ENCODE results near the gene CCDC93.

Gene CCDC93

GRCh38 chr2:118013724-118014491 is at the start of gene CCDC93:
Gene CCDC93 (minus strand): TSS chr2:118014070. CDS start chr2:118013995, 75 bp downstream.
- DNase-seq = peak; percentile 73

DNA sequence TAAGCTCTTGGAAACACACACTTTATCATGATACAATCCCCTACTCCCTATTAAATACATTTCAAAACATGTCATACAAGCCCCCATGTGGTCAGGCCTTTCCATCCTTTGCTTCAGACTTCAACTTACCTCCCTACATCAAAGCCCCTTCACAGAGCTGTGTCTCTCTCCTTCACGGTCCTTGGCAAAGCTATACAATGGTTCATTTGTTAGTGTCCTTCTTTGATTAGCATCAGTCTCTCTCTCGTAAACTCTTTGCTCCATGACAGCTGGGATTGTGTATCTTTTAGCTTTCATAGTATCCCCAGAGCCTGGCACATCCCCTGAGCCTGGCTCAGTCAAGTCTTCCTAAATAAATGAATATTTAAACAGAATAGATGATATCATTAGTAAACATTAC is 48.8 kb upstream of the CCDC93 start:
- DNase-seq = no peak

DNA sequence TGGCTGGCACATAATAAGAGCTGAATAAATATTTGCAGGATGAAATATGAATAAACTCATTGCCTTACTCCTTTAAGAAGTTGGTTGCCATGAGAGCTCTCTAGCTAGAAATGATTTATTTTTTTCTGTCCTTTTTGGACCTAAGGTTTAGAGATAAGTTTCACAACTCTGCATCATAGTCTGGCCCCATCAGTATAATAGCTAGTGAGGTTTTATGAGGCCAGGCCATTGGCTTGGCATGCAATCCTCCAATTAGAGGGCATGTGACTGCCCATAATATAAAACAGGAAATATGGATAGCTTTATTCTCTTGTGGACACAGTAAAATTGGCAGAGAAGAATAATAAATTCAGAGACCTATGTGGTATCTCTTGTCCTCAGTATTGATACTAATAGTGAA is 48.2 kb upstream of the CCDC93 start:
- DNase-seq = no peak

DNA sequence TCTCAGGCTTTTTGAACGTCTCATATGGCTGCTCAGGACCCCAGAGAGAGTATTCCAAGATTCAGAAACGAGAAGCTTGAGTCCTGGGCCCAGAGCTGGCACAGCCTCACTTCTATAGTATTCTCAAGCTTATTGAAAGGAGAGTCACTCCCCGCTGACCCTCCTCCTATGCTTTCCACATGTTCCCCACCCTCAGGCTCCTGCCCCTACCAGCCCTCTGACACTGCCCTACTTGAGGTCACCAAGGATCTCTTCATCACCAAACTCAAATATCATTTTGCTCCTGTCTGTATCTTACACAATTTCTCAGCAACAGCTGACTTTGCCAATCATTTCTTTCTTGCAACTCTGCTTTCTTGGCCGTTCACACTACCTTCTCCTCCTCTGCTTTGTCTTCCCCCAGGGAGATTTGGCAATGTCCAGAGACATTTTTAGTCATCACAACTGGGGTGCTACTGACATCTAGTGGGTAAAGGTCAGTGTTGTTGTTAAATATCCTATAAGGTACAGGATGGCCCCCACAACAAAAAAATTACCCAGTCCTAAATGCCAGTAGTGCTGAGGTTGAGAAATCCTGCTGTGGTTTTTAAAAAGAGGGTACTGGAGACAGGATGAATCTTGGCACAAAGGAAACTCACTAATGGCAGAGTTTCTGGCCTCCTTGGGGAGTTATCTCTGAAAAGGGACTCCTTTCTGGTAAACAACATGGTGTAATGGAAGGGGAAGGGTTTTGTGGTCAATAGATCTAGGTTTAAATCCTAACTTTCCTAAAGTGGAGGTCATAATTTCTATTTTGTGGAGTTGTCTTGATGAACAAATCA is 47.5 kb upstream of the CCDC93 start:
- DNase-seq = no peak

GRCh38 chr2:118059919-118060478 is 46.1 kb upstream of the CCDC93 start:
- no peak for DNase-seq

- DNase-seq = no peak
Measured at GRCh38 chr2:118058951-118059350, 45.1 kb upstream of the CCDC93 start.

GRCh38 chr2:118056801-118057200 is 42.9 kb upstream of the CCDC93 start:
- DNase-seq = no peak

GRCh38 chr2:118056165-118056534 is 42.3 kb upstream of the CCDC93 start:
- no peak for DNase-seq

DNA sequence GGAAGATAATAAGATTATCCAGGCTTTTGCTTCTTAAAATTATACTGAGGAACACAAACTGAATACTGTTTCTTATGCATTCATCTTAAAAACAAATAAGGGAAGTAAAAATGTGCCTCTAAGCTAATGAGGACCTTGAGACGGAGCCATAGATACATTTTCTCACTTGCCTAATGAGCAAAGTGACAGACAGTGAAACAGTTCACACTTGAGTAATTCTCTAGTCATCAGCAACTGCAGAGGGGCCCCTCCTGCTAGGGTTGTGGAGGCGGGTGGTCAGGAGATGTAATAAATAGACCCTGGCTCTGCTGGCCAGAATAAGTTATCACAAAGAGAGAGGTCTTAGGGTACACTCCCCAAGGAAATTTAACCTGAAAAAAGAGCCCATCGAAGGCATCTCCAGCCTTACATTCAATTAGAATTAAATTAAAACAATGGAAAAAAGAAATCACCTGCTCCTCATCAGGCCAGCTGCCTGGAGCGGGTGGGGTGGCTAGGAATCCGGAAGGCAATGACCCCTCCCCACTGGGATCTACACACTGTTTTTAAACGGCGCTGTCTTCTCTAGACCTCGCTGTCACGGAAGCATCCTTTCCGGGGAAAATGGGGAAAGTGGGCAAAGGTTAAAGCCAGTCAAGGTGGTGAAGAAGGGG is 41.8 kb upstream of the CCDC93 start:
- no peak for DNase-seq

DNA sequence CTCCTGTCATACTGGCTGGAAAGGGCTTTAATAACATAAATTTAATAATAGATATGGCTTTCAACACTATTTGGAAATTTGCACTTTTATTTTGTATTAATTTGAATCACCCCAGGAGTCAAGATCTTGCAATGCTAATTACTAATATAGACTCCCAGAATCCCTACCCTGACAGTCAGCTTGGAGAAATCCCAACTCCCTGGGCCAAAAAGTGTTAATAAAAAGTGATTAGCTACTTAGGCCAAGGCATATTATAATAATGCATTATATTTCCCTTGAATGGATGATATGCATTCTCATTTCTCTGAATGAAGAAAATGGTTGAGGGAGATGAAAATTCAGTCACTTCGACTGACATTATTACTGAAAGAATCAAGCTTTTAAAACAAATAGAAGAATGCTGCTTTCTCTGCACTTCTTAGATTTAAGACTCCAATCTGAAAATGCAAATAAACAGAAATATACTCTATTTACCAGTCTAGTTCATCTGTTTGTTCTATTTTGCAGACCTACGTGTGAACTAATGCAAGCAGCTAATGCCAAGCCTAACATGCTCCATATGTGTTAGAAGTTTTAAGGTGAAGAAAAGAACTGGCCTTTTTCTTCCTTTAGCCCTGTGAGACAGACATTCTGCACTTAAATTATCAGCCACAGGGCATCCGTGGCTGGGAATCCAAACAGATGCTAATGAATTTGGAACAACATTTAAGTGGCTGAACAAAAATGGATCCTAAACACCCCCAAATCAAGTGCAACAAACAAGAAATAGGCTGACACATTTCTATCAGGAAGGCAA is 40.5 kb upstream of the CCDC93 start:
- no peak for DNase-seq

DNA sequence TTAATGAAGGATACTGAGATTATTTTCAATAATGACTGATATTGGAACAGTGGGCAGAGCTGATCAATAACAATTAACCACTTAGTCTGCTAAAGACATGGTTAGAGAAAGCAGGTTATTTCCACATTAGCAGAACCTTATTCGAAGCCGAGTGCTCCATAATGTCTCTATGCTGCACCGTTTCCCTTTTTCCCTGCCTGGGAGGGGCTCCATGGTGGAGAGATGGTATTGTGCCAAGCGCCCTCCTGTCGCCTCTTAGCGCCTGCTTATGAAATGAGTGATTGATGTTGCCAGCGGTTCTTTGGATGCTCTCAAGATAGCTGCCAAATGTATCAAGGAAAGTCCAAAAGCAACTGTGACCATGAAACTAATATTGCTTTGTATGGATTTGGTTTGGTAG is 39.8 kb upstream of the CCDC93 start:
- DNase-seq = no peak

- no peak for DNase-seq
Measured at GRCh38 chr2:118052474-118052873, 38.6 kb upstream of the CCDC93 start.

- DNase-seq = no peak
Measured at GRCh38 chr2:118051826-118052358, 38.0 kb upstream of the CCDC93 start.

DNA sequence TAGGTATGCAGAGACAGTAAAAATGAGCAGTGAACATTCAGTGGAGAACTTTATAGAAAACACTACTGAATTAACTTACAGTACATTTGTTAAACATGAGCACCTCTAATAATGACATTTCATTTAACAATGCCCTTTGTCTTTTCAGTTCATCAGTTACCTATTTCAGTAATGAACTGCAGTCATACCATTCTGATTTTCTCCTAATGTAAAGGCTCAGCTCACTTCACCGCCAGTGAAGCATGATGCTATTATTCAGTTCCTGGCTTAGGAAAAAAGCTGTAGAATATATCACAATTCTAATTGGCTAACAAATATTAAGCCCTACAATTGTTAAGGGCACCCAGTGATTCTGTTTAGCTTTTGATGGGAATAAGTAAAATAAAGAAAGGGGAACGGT is 37.1 kb upstream of the CCDC93 start:
- DNase-seq = no peak

DNA sequence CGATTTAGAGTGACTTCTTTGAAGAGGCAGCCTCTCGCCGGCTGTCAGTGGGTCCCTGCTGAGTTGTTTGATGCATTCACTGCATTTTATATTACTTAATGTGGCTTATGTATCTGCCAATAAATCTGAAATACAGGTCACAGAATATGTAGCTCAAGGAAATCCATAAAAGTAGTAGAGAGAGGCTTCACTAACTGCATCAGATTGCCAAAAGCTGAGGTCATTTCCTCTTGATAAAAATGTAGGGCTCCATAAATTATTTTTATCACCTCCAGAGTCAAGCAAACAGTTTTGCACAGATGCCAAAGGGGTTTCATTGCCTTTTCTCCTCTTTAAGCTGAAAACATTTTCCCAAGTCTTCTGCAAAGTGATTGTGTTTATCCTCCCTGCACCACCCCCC is 36.5 kb upstream of the CCDC93 start:
- no peak for DNase-seq

GRCh38 chr2:118049816-118050140 is 35.9 kb upstream of the CCDC93 start:
- no peak for DNase-seq

- DNase-seq = no peak
Measured at GRCh38 chr2:118049140-118049815, 35.4 kb upstream of the CCDC93 start.

DNA sequence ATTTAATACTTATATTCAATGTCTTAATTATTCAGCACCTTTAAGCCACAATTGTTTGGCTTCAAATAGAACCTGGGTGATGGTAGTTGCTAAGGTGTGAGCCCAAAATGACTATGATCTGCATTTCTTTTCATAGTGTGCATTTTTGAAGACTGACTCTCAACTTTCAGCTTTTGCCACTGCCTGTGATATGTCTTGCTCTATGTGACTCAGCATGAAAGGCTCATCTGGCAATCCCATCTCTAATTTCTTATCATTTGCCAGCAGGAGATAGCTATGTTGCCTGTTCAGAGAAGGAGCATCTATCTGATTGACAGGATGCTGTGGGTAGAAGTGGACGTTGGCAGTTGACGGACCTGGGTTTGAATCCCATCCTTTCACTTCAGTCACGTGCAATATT is 34.5 kb upstream of the CCDC93 start:
- no peak for DNase-seq

- DNase-seq = no peak
Measured at GRCh38 chr2:118047380-118047826, 33.5 kb upstream of the CCDC93 start.

DNA sequence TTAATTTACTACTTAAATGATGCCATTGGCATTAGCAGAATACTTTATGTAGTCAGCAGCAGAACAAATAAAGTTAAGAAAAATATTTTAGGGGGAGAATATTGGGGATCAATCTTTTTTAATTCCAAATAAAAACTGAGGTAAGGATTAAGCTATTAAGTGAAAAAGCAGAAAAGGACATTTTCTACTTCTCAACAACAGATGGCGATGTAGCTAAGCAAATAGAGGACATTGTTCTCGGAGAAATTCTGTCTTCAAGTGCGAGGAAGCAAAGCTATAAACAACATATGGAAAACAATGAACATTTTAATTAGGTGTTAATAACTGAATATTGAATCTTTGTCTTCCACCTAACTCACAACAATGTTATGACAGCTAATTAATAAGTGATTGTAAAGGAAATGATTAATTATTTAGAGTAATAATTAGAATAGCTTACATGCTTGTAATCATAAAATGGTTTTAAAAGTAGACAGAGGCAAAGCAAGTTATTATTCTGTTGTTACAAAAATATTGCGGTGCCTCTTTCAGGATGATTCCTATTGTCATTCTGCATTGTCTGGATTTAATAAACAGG is 32.9 kb upstream of the CCDC93 start:
- DNase-seq = peak; percentile 47

GRCh38 chr2:118045286-118045685 is 31.4 kb upstream of the CCDC93 start:
- no peak for DNase-seq

All from NCI-H774 (cell line).